OCI-LY3 (cell line): ENCODE measurements around the gene WDR59.

Source experiments
- EZH2phosphoT487 ChIP-seq: fragments of 200-600 bp; shearing (Covaris generic); IDR thresholded peaks from 2 replicates; pipeline ENCODE4 v1.6.1; 2018; ENCODE audit warnings: antibody characterized with exemption, mixed run types, low read depth
- TF ChIP-seq, protein P1 (sequence below): fragments of 200-600, 300-600 bp; sonication (generic); IDR thresholded peaks from 2 replicates; pipeline ENCODE4 v1.5.1; 2014; ENCODE audit warnings: antibody characterized with exemption, low read length, low read depth

DNA sequence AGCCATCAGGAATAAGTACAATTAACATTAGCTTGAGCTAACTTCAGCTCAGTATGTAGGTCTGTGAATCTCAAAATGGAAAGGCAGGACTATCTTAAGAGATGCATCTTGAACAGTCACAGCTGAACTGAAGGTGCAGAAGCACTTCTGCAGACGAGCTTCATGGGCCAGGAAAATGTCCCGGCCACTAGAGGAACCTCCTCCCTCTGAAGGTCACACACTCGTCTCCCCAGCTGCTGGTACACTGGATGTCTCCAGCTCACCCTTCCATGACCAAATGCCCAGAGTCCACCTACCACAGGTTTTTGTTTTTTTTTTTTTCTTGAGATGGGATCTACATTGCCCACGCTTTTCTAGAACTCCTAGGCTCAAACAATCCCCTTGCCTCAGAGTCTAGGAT is 33.2 kb downstream of the WDR59 start:
- TF ChIP-seq, protein P1, sequence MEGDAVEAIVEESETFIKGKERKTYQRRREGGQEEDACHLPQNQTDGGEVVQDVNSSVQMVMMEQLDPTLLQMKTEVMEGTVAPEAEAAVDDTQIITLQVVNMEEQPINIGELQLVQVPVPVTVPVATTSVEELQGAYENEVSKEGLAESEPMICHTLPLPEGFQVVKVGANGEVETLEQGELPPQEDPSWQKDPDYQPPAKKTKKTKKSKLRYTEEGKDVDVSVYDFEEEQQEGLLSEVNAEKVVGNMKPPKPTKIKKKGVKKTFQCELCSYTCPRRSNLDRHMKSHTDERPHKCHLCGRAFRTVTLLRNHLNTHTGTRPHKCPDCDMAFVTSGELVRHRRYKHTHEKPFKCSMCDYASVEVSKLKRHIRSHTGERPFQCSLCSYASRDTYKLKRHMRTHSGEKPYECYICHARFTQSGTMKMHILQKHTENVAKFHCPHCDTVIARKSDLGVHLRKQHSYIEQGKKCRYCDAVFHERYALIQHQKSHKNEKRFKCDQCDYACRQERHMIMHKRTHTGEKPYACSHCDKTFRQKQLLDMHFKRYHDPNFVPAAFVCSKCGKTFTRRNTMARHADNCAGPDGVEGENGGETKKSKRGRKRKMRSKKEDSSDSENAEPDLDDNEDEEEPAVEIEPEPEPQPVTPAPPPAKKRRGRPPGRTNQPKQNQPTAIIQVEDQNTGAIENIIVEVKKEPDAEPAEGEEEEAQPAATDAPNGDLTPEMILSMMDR = no peak
- TF ChIP-seq EZH2phosphoT487 = no peak
